GM19023 (cell line): ENCODE data around the gene ACSF2.
"Not testable (repeated sequence)": the region's sequence is repeated elsewhere in the genome, so short reads cannot be mapped to it uniquely, and the experiment has no call there.

Experiments used
- ATAC-seq: cut with Tn5 transposase; IDR thresholded peaks from one replicate; pipeline ENCODE4 v1.9.1; 2021; ENCODE audit warnings: mild to moderate bottlenecking, moderate library complexity; ENCODE audit not compliant: unreplicated experiment

The ACSF2 gene

DNA sequence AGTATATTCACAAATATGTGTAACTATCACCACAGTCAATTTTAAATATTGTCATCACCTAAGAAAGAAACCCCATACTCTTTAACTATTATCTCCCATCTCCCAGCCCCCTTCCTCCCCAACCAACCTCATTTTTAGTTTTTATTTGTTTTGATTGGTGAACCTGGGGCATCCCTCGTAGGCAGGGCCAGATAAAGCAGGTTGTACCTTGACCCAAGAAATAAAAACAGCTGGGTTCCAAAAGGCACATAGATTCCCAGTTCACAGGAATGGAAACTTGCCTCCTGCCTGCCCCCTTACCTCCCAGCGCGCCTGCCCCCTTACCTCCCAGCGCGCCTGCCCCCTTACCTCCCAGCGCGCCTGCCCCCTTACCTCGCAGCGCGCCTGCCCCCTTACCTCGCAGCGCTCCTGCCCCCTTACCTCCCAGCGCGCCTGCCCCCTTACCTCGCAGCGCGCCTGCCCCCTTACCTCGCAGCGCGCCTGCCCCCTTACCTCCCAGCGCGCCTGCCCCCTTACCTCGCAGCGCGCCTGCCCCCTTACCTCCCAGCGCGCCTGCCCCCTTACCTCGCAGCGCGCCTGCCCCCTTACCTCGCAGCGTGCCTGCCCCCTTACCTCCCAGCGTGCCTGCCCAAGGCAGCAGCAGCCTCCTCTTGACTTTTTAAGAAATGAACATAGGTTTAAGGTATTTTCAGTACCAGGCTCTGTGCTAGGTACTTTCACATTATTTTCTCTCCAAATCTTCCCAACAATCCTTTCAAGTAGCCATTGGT is 49.9 kb downstream of the ACSF2 start:
- not testable (repeated sequence) for ATAC-seq

DNA sequence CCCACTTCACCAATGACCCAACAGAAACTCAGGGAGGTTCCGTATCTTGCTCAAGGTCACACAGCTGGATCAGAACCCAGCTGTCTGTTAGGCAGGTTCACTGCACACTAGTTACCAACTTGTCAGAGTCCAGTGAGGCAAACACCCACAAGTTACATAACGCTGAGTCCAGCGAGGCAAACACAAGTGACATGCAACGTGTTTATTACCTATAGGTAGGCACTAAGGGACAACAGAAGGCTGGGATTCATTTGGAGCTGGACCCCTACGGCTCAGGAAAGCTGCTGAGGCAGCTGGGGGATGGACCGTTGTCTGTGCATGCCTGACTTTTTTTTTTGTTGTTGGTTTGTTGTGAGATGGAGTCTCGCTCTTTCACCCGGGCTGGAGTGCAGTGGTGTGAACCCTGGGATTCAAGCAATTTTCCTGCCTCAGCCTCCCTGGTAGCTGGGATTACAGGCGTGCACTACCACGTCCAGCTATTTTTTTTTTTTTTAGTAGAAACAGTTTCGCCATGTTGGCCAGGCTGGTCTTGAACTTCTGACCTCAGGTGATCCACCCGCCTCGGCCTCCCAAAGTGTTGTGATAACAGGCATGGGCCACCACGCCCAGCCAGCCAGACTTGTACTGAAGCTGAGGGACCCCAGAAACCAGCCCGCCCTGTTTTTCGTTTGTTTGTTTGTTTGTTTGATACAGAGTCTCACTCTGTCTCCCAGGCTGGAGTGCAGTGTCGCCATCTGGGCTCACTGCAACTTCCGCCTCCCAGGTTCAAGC is 50.7 kb downstream of the ACSF2 start:
- no peak for ATAC-seq

DNA sequence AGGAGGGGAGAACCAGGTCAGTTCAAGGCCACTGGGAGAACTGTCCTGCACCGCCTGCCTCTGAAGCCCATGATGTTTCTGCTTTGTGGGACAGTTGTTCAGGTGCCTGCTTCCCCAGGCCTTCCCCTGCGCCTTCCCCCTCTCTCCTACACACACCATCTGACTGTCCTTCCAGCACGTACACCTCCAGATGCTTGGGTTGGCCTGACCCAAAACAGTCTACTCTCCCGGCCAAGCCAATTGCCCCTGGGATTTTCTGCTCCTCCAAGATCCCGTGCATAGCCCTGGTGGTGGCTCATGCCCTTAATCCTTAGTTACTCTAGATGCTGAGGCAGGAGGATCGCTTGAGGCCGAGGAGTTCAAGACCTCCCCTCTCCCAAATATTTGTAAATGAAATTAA is 52.0 kb downstream of the ACSF2 start:
- ATAC-seq: no peak

DNA sequence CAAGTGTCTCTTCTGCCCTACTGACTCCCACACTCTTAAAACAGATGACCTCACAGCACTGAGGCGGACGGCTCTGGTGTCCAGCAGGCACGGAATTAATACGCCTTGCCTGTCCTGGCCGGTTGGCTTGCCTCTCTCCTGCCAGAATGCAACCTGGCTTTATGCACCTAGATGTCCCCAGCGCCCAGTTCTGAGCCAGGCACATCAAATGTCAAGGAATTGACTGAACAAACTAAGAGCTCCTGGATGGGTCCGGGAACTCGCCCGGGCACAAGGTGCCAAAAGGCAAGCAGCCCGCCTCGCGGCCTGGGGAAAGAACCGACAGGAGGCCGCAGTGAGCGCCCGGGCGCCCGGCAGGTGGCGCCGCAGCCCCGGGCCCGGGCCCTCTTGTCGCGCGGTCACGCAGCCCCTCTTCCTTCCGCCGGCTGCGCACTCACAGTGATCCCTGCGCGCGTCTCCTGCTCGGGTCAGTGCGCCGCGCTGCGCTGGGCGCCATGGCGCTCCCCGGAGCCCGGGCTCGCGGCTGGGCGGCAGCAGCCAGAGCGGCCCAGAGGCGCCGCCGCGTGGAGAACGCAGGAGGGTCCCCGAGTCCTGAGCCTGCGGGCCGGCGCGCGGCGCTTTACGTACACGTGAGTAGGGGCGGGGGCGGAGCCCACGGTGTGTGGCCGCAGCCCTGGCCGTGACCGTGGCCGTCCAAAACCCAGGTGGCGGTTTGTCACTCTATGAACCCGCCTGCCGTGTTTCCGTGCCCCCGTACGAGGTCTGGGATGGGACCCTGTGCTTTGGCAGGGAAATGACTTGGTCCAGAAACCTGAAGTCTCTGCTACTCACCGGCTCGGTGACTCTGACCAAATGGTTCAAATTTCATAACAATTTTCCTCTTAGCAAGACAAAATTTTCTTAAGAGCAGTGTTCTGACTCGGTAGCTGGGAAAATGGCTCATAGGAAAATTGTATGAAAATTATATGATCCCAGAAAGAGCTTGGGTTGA is 52.7 kb downstream of the ACSF2 start, which contains the start of gene RSAD1:
Gene RSAD1 (plus strand): TSS at position 470 of the 991 bp plus-strand sequence. CDS start 25 bp downstream, at position 495.
- ATAC-seq: peak; percentile 87

DNA sequence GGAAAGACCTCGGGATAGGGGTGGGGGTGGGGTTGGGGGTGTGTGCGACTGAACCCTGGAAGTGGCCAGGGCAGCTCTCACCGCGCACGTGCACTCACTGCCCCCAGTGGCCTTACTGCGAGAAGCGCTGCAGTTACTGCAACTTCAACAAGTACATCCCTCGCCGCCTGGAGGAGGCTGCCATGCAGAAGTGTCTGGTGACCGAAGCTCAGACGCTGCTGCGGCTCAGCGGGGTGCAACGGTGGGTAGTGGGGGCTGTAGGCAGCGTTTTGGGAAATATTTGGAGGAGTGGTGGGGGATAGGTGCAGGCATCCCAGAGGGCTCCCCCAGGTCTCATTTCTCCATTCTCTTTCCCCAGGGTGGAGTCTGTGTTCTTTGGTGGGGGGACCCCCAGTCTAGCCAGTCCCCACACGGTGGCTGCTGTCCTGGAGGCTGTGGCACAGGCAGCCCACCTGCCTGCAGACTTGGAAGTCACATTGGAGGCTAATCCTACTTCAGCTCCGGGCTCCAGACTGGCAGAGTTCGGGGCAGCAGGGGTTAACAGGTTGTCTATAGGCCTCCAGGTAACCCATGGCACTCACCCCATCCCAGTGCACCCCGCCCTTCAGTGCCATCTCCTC is 53.6 kb downstream of the ACSF2 start:
- ATAC-seq: peak; percentile 32

DNA sequence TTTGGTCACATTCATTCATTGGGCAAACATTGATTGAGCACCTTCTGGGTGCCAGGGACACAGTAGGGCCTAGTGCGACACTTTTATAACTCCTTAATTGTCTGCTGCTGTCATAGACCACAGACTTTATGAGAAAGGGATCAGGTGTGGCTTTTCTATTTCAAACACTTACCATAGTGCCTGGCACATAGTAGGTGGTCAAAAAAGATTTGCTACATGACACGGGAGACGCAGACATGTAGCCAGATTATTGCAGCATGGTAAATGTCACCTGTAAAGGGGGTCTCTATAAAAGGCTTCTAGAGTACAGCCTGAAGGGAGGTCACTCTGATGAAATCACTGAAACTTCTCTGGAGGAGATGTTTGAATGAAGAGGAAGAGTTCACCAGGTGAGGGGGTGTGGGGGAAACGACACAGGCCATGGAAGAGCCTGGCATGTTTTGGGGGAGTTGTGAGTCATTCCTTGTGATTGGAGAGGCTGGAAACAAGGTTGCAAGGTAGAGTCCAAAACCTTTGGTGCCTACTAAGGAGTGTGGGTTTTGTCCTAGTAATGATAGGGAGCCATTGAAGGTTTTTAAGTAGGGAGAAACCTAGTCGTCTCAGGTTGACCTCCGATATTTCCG is 54.2 kb downstream of the ACSF2 start:
- no peak for ATAC-seq

DNA sequence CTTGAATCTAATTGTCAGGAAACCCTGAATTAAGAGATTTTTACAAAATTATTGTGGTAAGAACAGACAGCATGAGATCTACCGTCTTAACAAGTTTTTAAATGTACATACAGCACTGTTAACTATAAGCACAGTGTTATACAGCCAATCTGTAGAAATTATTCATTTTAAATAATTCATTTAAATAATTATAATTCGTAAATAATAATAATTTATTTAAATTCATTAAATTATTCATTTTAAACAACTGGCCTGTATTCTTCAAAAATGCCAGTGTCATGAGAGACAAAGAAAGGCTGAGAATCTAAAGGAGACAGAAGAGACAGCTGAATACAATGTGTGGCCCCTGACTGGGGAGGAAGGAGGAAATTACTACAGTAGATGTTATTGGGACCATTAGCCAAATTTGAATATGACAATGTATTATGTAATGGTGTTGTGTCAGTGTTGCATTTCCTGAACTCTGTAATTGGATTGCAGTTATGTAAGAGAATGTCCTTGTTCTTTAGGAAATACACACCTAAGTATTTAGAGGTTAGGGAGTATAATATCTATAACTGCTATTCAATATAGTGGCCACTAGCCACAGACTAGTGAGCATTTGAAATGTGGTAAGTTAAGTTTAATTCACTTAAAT is 55.0 kb downstream of the ACSF2 start:
- ATAC-seq: no peak

DNA sequence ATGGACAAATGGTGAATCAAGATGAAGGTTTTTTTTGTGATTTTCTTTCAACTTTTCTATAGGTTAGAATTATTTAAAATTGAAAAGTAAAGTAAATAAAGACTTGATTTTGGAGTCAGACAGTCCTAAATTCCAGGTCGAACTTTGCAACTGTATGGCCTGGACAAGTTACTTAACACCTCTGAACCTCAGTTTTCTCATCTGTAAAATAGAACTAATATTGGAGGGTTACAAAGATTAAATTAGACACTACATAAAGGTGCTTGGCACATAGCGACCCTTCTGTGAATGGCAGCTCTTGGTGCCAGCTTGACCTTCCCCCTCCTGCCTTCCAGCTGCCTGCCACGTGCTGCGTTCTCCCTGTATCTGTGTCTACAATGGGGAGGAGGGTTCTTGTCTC is 55.6 kb downstream of the ACSF2 start:
- no peak for ATAC-seq

DNA sequence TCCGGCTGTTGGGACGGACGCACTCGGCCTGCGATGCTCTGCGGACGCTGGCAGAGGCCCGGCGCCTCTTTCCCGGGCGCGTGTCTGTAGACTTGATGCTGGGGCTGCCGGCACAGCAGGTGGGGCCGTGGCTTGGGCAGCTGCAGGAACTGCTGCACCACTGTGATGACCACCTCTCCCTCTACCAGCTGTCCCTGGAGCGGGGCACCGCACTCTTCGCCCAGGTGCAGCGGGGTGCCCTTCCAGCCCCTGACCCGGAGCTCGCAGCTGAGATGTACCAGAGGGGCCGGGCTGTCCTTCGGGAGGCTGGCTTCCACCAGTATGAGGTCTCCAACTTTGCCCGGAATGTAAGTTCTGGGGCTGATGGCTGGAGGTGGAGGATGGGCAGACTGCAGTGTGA is 56.1 kb downstream of the ACSF2 start:
- ATAC-seq: no peak

DNA sequence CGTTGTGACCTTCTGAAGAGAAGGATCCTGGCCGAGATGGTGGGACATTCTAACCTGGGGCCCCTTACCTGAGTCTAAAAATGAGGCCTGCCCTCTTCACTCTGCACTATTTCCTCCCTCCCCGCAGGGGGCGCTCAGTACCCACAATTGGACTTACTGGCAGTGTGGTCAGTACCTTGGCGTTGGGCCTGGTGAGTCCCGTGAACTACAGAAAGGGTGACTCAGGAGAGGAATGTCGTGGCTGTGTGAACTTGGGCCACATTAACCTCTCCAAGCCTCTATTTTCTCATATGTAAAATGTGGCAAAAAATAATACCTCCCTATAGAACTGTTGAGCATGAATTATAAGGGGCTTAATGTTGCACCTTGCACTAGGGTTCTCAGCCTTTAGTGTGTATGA is 56.5 kb downstream of the ACSF2 start:
- ATAC-seq: no peak

DNA sequence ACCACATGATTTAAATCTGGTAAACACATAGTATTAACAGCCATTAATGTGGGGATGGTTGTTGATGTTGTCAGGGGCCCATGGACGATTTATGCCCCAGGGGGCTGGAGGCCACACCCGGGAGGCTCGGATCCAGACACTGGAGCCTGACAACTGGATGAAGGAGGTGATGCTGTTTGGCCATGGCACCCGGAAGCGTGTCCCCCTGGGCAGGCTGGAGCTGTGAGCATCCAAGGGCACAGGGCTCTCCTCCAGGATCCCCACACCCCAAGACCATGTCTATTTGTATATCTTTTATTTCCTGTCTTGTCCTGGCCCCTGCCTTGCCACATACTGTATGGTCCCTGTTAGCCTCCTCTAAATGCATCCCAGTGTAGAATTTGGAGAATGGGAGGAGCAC is 57.2 kb downstream of the ACSF2 start:
- no peak for ATAC-seq

DNA sequence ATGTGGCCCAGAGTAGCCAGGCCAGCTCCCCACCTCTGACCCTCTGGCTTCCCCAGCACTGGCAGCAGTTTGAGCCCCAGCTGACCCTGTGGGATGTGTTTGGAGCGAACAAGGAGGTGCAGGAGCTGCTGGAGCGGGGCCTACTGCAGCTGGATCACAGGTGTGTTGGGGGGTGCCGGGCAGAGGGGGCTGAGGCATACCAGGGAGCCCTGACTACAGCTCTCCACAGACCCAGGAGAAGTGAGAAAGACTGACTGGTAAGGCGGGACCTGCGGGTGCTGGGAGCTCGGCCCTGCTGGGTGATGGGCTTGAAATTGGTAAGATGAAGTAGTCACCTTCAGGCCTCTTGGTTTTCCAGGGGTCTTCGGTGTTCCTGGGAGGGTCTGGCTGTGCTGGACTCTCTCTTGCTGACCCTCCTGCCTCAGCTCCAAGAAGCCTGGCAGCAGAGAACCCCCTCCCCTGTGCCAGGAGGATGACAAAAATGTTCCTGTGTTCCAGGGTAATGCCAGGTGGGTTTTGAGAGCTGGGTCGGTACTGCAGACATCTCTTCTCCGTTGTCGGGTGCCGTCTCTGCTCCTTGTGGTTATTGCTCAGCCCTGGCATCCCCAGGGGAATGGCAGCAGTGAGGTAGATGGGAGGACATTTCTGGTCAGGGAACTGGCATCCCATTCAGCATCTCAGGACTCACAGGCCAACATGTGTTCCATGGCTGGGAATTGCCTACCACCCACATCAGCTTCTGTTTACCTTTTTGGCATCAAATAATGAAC is 58.6 kb downstream of the ACSF2 start:
- ATAC-seq: no peak

DNA sequence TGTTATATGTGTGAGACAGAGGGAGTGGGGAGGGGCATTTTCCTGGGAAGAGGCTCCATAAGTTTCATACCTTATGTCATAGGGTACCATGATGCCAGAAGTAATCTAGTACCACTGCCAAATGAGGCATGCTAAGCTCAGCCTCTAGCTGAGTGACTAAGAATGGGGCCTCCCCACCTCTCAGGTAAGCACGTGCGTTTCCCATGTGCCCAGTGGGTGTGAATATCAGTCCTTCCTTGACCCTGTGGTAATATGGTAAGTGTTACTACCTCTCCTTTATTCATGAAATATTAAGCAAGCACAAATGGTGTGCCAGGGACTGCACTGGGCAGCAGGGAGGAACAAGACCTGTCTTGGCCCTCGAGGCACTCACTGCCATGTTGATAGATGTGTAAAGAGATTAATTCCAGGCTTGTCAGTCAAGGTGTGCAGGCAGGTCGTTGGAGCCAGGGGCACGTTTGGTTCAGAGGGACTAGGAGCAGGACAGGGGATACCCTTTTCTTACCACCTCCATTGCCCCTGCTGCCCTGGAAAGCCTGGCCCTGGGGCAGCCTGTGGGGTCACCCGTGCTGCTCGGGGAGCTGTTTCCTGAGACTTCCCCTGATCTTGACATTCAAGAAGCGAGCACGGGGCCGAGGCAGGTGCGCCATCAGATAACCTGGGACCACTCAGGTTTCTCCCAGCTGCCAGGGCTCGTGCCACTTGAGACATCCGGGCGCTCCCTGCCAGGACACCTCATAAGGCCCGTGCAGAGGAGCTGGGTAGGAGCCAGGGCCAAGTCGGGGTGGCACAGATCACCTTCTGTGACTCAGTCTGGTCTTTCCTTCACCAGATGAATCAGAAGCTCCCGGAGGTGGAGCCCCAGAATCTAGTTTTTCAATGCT is 61.4 kb downstream of the ACSF2 start:
- ATAC-seq: no peak

DNA sequence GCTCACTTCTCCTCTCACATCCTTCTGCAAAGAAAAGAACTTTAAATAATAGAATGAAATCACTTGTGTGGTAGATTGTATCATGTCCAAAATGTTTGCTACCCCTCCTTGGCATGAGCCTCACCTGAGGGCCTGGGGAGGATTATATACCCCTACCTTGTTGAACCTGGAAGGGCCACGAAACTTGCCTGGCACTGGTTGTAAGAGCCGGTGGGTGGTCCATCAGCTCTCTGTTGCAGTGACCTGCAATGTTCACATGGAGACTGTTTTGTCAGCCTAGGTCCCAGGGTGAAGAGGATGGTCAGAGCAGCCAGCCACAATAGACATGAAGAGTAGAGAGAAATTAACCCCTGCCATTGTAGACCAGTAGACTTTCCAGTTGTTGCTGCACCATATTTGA is 62.9 kb downstream of the ACSF2 start:
- no peak for ATAC-seq

DNA sequence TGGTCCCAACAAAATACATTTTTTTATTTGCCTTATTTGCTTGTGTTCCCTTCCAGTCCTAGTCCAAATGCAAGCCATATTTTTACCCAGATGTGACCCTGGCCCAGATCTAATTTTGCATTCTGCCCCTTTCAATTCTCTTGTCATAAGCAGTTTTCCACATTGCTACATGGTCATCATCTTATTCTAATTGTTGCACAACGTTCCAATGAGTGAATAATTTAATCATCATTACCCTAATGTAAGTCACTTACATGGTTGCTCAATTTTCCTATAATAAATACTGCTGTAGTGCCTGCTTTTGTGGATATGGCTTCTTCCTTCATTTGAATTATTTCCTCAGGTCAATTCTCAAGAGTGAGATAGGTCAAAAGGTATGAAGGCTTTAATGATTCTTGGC is 65.5 kb downstream of the ACSF2 start:
- no peak for ATAC-seq

DNA sequence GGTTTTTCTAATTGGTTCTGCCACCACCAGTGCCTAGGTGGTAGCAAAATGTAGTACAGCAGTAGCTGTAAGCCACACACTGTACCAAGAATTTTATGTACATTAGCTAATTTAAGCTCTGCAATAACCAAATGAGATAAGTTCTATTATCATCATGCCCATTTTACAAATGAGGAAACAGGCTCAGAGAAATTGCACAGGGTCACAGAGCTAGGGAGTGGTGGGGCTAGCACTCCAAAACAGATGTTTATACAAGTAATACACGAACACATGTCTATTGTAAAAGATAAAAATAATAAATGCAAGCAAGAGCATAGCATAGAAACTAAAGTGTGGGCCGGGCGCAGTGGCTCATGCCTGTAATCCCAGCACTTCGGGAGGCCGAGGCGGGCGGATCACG is 66.2 kb downstream of the ACSF2 start:
- no peak for ATAC-seq

DNA sequence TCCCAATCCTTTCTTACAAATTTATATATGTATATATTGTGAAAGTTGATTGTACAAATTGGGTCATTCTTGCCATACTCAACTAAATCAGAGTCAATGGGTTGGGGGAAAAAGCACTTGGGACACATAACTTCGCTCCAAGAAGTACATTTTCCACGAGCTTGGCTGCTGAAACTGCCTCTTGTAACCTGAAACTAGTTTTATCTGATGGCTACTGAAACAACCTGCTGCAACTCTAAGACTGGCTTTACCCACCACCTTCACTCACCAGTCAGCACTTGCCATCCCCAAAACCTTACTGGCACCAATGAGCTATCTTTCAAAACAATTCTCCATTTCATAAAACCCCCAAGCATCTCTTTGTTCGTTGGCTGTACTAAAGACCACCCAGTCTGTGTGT is 67.7 kb downstream of the ACSF2 start:
- no peak for ATAC-seq

DNA sequence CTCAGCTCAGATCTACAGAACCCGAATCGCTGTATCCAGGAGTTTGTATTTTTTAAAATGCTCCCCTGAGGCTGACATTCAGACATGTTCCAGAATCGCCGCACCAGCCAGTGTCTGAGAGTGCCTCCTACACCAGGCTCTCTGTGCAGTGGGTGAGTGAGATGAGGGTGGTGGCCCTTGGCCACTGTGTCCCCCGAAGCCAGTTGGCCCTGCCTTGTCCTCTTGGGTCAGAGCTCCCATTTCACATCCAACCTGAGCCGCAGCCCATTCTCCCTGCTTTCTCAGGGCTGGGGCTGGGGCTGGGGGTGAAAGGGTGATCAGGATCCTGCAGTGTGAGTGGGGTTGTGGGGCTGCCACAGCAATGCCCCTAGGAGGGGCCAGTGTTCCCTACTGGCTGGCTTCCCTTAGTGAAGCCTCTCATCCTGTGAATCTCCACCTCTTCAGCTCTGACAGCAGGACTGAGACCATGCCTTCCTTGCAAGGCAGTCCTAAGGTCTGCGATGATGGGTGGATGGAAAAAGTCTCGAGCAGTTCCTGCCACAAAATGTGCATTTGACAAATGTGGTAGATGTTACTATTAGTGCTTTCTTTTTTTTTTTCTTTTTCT is 69.3 kb downstream of the ACSF2 start:
- ATAC-seq: no peak
